HepG2 (cell line): ENCODE measurements around the gene QPCT. TPM values are rescaled to one million over a fixed set of nuclear protein-coding genes. Genes with fewer than 3 reads are reported as not detected.
A peak's percentile ranks its signal among the peaks of the same experiment; 100 is the strongest.

Experiments
- DBP ChIP-seq: sonication (generic); formaldehyde crosslinking; IDR thresholded peaks from 2 replicates; pipeline ENCODE4 v1.4.0; 2020; ENCODE audit warnings: missing genetic modification reagents; ENCODE audit errors: not compliant biosample characterization
- HDAC6 ChIP-seq: fragments of 200-600 bp; sonication (generic); IDR thresholded peaks from 2 replicates; pipeline ENCODE4 v1.7.0; 2017; ENCODE audit warnings: mild to moderate bottlenecking, antibody characterized with exemption, low read length, low read depth
- HMGXB3 ChIP-seq: sonication (generic); formaldehyde crosslinking; IDR thresholded peaks from 2 replicates; pipeline ENCODE4 v1.4.0; 2020; ENCODE audit warnings: missing genetic modification reagents, borderline replicate concordance
- HNF1A ChIP-seq, 2 experiments: sonication (generic) in 1 of 2; formaldehyde crosslinking in 1 of 2; IDR thresholded peaks; 2 replicates each; pipeline versions ENCODE4 v1.4.0 to v1.6.1; 2016 to 2020; ENCODE audit warnings: borderline replicate concordance in 1 of 2, low read depth in 1 of 2, mild to moderate bottlenecking in 1 of 2, missing genetic modification reagents in 1 of 2
- HNRNPUL1 ChIP-seq: fragments of 200-400 bp; formaldehyde crosslinking; IDR thresholded peaks from 2 replicates; pipeline ENCODE4 v1.6.1; 2017; ENCODE audit warnings: low read depth, mild to moderate bottlenecking, low read length, moderate library complexity
- KLF11 ChIP-seq: IDR thresholded peaks from 2 replicates; pipeline ENCODE4 v1.6.1; 2016; ENCODE audit warnings: missing compliant biosample characterization
- TEF ChIP-seq: sonication (generic); formaldehyde crosslinking; IDR thresholded peaks from 2 replicates; pipeline ENCODE4 v1.5.0; 2020; ENCODE audit warnings: missing genetic modification reagents
- ZBTB42 ChIP-seq: sonication (generic); formaldehyde crosslinking; IDR thresholded peaks from 2 replicates; pipeline ENCODE4 v1.5.0; 2020; ENCODE audit warnings: mild to moderate bottlenecking, missing genetic modification reagents
- ZNF432 ChIP-seq: sonication (generic); formaldehyde crosslinking; IDR thresholded peaks from 2 replicates; pipeline ENCODE4 v1.5.0; 2020; ENCODE audit warnings: missing genetic modification reagents, mild to moderate bottlenecking, borderline replicate concordance
- ZNF501 ChIP-seq: sonication (generic); formaldehyde crosslinking; IDR thresholded peaks from 2 replicates; pipeline ENCODE4 v1.5.1; 2020; ENCODE audit warnings: mild to moderate bottlenecking, moderate library complexity, missing genetic modification reagents
- ZNF776 ChIP-seq: sonication (generic); formaldehyde crosslinking; IDR thresholded peaks from 2 replicates; pipeline ENCODE4 v1.4.0; 2020; ENCODE audit warnings: mild to moderate bottlenecking, missing genetic modification reagents
- ZXDC ChIP-seq: sonication (generic); formaldehyde crosslinking; IDR thresholded peaks from 2 replicates; pipeline ENCODE4 v1.5.0; 2020; ENCODE audit warnings: mild to moderate bottlenecking, missing genetic modification reagents
- polyA plus RNA-seq, 8 experiments: library from polyadenylated mRNA; depleted of rRNA in 3 of 8; stranded (reverse) in 7 of 8; unstranded in 1 of 8; fragments of >200 nt; fragmentation: Illumina TruSeq in 4 of 8; extraction: Trizol in 4 of 8; gene quantifications; 2 replicates each; pipeline versions ENCODE4 v1.2.1 to v1.2.3, GENCODE V29; 2011 to 2016; ENCODE audit warnings: low read depth in 4 of 8, missing spikeins in 1 of 8, mixed read lengths in 1 of 8; ENCODE audit not compliant: insufficient read depth in 1 of 8
- total RNA-seq, 5 experiments: library from RNA; depleted of rRNA; stranded (reverse); fragments of >200 nt; fragmentation: Illumina TruSeq; extraction: Trizol; gene quantifications; 2 replicates each; pipeline ENCODE4 v1.2.3, GENCODE V29; 2016; ENCODE audit warnings: low read depth in 1 of 5

QPCT gene
- total and polyA plus RNA-seq, 2 of the 13 experiments (the other 11 are each of a cell fraction or from before 2014, with no cell fraction given): 0.77 to 1.2 TPM

- TF ChIP-seq TEF (CRISPR knock-in tag) (no peak), ZNF776 (CRISPR knock-in tag) (no peak), DBP (CRISPR knock-in tag) (no peak), HDAC6 (no peak), ZBTB42 (CRISPR knock-in tag) (no peak), KLF11 (CRISPR knock-in tag) (no peak), ZNF501 (CRISPR knock-in tag) (0 out of 2 replicates have a peak, but pooled peaks have one; percentile 50), ZNF432 (no peak), ZXDC (CRISPR knock-in tag) (no peak), HNRNPUL1 (no peak), HMGXB3 (CRISPR knock-in tag) (no peak), HNF1A (IDR thresholded peaks at IDR 0.05; ENCODE audit: low read depth) (no peak), HNF1A (CRISPR knock-in tag; IDR thresholded peaks at IDR 0.05; ENCODE audit: borderline replicate concordance) (no peak)
Measured at GRCh38 chr2:37344453-37345361, at the start of gene QPCT (continued).
